ENCODE results near the gene HOXD4. TPM values are rescaled to one million over a fixed set of nuclear protein-coding genes. Genes with fewer than 3 reads are reported as not detected.

Gene HOXD4
- total RNA-seq, 4 donors from 2014 or later = 1.6 to 4.8 (median 3.3) TPM

GRCh38 chr2:176187899-176188773, 36.8 kb downstream of the HOXD4 start, which contains the start of gene HOXD1:
Gene HOXD1 (plus strand): TSS chr2:176188668. CDS start chr2:176188802, 134 bp downstream.
- DNase-seq = no peak
- H3K27me3 ChIP-seq = peaks cover 49% of the 10 kb centered on the region
- H3K9me3 ChIP-seq = no peaks in the 10 kb centered on the region
- intact Hi-C loops (cut with DNase I) = no loop called here
- H3K27ac ChIP-seq = no peak within 1 kb of the TSS
- 3 to 5% methylated on average over 22 to 25 of the region's 68 CpGs for WGBS, 2 donors
- H3K4me1 ChIP-seq = peaks cover 9 to 17% of the 10 kb centered on the region in 2 donors
- H3K36me3 ChIP-seq = no peaks in the 10 kb centered on the region
- peak within 1 kb of the TSS in 2 of 3 donors; percentile 16 to 46 for H3K4me3 ChIP-seq (replicated peaks in 1 of 3)
- TF ChIP-seq POLR2A (IDR thresholded peaks at IDR 0.05) = no peak
- TF ChIP-seq CTCF (IDR thresholded peaks at IDR 0.05) = no peak

DNA sequence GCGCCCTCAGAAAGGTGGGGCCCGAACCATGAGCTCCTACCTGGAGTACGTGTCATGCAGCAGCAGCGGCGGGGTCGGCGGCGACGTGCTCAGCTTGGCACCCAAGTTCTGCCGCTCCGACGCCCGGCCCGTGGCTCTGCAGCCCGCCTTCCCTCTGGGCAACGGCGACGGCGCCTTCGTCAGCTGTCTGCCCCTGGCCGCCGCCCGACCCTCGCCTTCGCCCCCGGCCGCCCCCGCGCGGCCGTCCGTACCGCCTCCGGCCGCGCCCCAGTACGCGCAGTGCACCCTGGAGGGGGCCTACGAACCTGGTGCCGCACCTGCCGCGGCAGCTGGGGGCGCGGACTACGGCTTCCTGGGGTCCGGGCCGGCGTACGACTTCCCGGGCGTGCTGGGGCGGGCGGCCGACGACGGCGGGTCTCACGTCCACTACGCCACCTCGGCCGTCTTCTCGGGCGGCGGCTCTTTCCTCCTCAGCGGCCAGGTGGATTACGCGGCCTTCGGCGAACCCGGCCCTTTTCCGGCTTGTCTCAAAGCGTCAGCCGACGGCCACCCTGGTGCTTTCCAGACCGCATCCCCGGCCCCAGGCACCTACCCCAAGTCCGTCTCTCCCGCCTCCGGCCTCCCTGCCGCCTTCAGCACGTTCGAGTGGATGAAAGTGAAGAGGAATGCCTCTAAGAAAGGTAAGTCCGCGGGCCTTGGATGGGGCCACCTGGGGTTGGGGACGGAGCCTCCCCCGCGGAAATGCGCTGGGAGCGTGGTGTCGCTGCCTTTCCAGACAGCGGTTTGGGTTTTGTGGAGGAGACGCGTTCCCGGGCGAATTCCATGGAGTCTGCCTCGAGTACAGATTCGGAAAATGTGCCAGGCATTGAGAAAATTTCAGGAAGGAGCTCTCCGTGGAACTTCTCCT, 37.7 kb downstream of the HOXD4 start:
- no peak for DNase-seq
- H3K27me3 ChIP-seq = peaks cover 54% of the 10 kb centered on the region
- 6 to 12% methylated on average over 20 to 29 of the region's 98 CpGs for WGBS, 2 donors

DNA sequence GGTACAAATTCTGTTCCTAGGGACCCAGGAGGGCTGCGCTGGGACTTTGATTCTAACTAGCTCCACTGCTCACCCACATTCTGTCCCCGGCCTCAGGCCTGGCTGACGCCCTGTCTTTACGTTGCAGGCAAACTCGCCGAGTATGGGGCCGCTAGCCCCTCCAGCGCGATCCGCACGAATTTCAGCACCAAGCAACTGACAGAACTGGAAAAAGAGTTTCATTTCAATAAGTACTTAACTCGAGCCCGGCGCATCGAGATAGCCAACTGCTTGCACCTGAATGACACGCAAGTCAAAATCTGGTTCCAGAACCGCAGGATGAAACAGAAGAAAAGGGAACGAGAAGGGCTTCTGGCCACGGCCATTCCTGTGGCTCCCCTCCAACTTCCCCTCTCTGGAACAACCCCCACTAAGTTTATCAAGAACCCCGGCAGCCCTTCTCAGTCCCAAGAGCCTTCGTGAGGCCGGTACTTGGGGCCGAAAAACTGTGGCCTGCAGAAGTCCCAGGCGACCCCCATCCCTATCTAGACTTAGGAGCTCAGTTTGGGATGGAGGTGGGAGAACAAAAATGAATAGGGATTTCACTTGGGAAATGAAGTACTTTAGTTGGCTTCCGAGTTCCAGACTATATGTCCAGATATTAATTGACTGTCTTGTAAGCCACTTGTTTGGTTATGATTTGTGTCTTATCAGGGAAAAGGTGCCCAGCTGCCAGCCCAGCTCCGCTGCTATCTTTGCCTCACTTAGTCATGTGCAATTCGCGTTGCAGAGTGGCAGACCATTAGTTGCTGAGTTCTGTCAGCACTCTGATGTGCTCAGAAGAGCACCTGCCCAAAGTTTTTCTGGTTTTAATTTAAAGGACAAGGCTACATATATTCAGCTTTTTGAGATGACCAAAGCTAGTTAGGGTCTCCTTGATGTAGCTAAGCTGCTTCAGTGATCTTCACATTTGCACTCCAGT, 38.6 kb downstream of the HOXD4 start:
- intact Hi-C loops (cut with DNase I) = no loop called here
- Histone ChIP-seq H3K4me1 (peaks cover 9 to 17% of the 10 kb centered on the region in 2 donors), H3K4me3 (replicated peaks in 1 of 3) (no peak overlapping the region), H3K9me3 (no peaks in the 10 kb centered on the region), H3K27me3 (peaks cover 55% of the 10 kb centered on the region), H3K27ac (no peak overlapping the region), H3K36me3 (no peaks in the 10 kb centered on the region)
- TF ChIP-seq CTCF (IDR thresholded peaks at IDR 0.05) (no peak), POLR2A (IDR thresholded peaks at IDR 0.05) (no peak)
- DNase-seq = no peak
- 11 to 15% methylated on average over 27 to 28 of the region's 28 CpGs for WGBS, 2 donors

More for the DNA sequence above, 37.7 kb downstream of the HOXD4 start:
- H3K4me1 ChIP-seq = peaks cover 9 to 17% of the 10 kb centered on the region in 2 donors
- intact Hi-C loops (cut with DNase I) = no loop called here
- H3K9me3 ChIP-seq = no peaks in the 10 kb centered on the region
- no peak overlapping the region for H3K27ac ChIP-seq
- TF ChIP-seq CTCF (IDR thresholded peaks at IDR 0.05) (no peak), POLR2A (IDR thresholded peaks at IDR 0.05) (no peak)
- H3K36me3 ChIP-seq = no peaks in the 10 kb centered on the region
- peak overlapping the region in 2 of 3 donors; percentile 16 to 46 for H3K4me3 ChIP-seq (replicated peaks in 1 of 3)

DNA sequence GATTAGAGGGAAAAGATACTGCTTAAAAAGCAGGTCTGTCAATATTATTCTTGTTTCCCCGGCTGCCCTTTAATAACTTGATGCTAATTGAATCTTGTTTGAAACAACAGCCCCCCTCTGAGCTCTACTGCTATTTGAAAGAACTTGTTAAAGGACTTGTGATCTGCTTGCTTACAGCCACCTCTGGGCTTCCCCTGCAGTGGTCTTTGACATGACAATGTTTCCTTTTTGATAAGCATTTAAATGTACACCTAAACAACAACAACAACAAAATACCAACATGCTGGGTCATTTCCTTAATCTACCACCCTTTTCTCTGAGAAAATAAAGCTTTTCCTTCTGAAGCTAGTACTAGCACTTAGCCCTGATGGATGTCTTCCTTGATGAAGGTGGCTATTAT, 41.0 kb downstream of the HOXD4 start:
- H3K4me3 ChIP-seq (replicated peaks in 1 of 3) = no peak overlapping the region
- peaks cover 55% of the 10 kb centered on the region for H3K27me3 ChIP-seq
- no peak for DNase-seq
- no peak overlapping the region for H3K27ac ChIP-seq
- H3K4me1 ChIP-seq = peaks cover 9 to 17% of the 10 kb centered on the region in 2 donors
- H3K36me3 ChIP-seq = no peaks in the 10 kb centered on the region
- 20 to 28% methylated on average over 1 of the region's 1 CpG for WGBS, 2 donors
- no peak for TF ChIP-seq CTCF (IDR thresholded peaks at IDR 0.05)
- no peak for TF ChIP-seq POLR2A (IDR thresholded peaks at IDR 0.05)
- H3K9me3 ChIP-seq = no peaks in the 10 kb centered on the region
- intact Hi-C loops (cut with DNase I) = no loop called here

All from thyroid gland (tissue), 4 donors.